ENCODE measurements around the gene POLR2J.

DNA sequence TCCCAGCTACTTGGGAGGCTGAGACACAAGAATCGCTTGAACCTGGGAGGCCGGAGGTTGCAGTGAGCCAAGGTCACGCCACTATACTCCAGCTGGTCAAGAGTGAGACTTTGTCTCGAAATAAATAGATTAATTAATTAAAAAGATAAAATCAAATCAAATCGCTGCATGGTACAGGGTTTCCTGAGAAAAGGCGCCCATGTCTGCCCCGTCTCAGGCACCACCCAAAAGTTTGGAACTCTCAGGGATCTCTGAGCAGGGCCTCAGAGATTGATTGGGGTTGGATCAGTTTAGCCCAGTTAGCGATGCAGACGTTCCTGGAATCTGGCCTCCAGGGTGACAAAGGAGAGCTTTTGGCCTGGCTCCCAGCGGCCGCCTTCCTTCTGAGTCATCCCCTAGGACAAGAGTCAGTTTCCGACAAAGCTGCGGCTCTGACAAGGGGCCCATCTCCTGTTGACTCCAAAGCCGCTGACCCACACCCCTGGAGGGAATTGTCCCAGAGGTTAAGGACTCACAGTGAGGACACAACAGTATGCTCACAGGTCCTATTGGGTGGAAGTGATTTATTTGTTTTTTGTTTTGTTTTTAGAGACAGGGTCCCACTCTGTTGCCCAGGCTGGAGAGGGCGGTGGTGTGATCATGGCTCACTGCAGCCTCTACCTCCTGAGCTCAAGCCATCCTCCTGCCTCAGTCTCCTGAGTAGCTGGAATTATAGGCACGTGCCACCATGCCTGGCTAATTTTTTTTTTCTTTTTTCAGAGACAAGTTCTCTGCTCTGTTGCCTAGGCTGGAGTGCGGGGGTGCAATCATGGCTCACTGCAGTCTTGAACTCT, 38.5 kb downstream of the POLR2J start:
- TF ChIP-seq CTCF (IDR thresholded peaks at IDR 0.05) = no peak
- TF ChIP-seq POLR2AphosphoS5 (IDR thresholded peaks at IDR 0.05) = no peak

Data from prostate gland (tissue), 2 donors.